Stimulated activated CD8-positive, alpha-beta memory T cell treated with anti-CD3 and anti-CD28 coated beads, Interleukin-4, amount 100 ng/mL, for 4 hours (primary cell): Measurements from ENCODE around the gene SUPT3H.

Experiments
- DNase-seq, 2 donors: peaks; one replicate each; pipeline ENCODE4 v3.0.0-alpha.2; 2020; ENCODE audit warnings: low read depth in 2 of 2, low spot score in 1 of 2

Gene SUPT3H

DNA sequence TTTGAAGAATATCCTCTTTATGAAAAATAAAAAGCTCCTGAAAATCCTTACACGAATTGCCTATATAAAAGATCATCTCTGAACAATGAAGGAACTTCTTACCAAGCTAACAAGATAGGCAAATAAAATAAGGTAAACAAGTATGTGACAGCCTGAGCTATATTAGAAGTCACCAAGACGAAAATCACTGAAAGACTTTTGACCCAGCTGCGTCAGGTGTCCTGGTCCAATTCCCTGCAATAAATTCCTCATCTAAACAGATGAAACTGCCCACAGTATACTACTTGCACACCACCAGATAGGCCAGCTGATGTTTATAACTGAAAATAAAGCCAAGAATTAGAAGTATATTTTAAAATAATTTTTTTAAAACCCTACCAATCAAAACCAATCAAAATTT is 117.0 kb downstream of the SUPT3H start:
- DNase-seq, result no peak

DNA sequence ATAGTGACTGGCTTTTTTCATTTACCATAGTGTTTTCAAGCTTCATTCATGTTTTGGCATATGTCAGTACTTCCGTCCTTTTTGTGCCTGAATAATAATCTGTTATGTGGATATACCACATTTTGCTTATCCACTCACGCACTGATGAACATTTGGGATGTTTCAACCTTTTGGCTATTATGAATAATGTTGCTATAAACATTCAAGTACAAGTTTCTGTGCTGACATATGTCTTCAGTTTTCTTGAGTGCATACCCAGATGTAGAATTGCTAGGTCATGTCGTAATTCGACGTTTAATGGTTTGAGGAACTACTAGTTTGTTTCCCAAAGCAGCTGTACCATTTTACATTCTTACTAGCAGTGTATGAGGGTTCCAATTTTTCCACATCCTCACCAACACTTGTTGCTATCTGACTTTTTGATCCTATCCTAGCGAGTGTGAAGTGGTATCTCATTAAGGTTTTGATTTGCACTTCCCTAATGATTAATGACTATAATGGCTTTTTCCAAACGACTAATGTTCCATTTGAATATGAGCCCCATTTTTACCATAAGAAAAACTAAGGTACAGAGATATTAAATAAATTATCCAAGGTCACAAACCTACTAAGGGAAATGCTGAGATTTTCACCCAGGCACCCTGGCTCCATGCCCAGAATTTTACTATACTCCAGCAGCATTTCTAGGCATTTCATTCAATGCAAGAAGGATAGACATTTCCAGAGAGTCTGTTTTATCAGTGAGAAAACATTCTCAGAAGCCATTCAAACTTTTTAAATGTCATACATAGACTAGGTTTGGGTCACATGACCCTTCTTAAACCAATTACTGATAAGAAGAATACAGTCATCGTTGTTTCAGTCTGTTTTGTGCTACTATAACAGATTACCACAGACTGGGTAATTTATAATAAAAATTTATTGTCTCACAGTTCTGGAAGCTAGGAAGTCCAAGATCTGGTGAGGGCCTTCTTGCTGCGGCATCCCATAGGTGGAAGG is 120.7 kb downstream of the SUPT3H start:
- DNase-seq, result no peak

DNA sequence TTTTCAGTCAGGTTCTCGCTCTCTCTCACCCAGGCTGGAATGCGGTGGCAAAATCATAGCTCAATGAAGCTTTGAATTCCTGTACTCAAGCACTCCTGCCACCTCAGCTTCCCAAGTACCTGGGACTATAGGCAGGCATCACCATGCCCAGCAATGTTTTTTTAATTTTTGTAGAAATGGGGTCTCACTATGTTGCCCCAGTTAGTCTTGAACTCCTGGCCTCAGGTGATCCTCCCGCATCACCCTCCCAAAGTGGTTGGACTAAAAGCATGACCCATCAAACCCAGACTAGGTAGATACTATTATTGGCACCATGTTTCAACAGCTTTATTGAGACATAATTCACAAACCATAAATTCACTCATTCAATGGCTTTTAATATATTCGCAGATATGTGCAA is 122.3 kb downstream of the SUPT3H start:
- no peak for DNase-seq

DNA sequence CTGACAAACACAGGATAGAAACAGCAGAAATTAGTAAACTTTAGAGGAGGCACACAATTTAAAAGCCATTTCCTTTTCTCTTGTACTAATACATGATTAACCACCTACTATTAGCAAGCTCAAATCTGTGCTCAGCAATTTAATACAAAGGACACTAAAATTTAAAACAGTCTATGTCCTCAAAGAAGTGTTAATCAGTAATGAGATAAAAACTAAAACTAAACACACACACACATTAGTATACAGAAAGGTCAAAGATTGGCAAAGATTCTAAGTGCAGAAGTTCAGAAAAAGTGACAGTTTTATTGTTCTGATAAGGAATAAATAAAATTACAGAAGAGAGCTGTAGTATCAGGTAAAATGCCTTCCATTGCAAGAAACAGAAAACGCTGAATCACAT is 123.5 kb downstream of the SUPT3H start:
- no peak for DNase-seq

DNA sequence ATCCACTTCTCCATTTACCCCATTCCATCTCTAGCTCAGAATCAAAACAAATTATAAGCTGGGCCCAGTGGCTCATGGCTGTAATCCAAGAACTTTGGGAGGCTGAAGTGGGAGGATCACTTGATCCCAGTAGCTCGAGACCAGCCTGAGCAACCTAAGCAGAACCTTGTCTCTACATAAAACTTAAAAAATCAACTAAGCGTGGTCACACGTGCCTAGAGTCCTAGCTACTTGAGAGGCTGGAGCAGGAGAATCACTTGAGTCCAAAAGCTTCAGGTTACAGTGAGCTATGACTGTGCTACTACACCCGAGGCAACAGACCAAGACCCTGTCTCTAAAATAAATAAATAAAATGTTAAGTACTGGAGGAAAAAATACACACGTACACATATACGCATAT is 124.3 kb downstream of the SUPT3H start:
- DNase-seq, result no peak

DNA sequence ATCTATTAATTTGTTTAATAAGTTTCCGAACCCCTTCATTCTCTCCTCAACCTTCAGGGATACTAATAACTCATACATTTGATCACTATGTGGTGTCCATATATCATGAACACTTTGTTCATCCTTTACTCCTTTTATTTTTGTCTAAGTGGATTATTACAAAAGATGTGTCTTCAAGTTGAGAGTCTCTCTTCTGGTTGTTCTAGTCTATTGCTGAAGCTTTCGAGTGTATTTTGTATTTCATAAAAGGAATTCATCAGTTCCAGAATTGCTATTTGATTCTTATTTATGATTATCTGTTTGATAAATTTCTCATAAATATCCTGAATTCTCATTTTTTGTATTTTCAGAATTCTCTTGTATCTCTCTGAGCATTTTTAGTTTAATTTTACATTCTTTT is 146.1 kb downstream of the SUPT3H start:
- no peak for DNase-seq

DNA sequence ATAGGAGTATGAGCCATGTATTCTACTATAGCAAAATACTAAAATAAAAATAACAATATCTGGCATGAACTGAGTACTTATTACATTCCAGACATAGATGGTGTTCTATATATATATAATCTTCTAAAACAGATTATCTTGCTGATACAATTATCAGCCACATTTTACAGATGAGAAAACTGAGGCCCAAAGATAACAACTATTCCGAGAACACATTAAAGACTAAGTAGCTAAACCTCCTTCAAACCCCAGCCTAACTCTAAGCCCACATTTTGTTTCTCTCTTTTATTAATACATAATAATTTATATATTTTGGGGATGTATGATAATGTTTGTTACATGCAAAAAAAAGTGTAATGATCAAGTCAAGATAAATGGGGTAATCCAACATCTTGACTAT is 148.3 kb downstream of the SUPT3H start:
- no peak for DNase-seq

DNA sequence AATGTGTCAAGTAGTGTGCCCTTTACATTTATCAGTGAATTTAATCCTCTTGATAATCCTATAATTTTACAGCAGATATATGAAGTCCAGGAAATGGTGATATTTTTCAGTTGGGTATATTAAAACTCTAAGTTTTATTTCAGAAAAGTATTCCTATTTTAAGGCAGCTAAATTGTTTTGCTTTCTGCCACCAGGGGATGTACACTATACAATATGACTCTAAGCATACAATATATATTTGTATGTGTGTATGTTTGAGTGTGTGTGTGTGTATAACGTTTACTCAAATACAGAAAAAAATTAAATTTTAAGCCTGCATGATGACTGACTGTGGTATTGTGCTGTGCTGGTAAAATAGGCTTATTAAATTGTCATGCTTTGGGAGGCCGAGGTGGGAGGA is 151.7 kb downstream of the SUPT3H start:
- no peak for DNase-seq

DNA sequence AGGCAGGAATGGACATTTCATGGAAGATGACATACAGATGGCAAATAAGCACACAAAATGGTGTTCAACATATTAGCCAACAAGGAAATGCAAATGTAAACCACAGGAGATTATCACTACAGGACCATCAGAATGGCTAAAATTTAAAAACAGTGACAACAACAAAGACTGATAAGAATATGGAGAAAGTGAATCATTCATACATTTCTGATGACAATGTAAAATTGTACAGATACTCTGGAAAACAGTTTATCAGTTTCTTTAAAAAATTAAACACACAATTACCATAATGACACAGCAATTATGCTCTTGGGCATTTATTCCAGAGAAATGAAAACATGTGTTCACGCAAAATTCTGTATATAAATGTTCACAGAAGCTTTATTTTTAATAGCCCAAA is 155.4 kb downstream of the SUPT3H start:
- no peak for DNase-seq

DNA sequence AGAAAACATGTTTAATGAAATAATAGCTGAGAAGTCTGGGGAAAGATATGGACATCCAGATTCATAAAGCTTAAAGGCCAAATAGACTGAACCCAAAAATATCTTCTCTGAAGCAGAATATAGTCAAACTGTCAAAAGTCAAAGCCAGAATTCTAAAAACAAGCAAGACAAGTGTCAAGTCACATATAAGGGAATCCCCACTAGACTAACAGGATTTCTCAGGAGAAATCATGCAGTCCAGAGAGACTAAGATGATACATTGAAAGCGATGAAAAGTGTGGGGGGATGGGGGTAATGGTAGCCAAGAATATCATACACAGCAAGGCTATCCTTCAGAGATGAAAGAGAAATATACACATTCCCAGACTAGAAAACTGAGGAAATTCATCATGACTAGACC is 162.0 kb downstream of the SUPT3H start:
- DNase-seq, result no peak

DNA sequence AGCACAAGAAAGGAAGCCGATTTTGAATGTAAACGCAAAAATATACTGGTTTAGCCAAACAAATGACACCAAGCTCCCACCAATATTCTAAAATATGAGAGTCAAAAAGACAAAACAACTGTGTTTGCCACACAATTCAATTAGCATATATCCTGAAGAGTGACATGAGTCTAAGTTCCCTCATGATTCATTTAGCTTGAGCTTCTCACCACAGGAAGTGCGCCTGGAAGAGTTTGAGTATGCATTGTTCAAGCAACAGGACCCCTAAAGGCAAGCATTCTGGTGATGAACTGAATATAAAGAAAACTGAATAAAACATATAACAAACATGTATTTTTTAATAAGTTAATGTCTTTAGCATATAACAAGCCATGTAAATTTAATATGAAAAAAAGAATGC is 164.8 kb downstream of the SUPT3H start:
- no peak for DNase-seq

DNA sequence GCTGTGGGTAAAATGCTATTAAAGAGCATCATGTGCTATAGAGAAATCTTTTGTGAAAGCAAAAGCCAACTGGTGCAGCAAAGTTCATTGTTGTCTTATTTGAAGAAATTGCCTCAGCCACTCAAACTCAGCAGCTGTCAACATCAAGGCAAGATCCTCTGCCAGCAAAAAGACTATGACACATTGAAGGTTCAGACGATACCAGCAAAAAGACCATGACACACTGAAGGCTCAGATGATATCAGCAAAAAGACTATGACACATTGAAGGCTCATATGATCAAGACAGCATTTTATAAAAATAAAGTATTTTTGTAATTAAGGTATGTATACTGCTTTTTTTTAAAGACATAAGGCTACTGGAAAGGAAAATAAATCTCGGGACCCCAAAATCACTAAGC is 168.0 kb downstream of the SUPT3H start:
- DNase-seq, result no peak

DNA sequence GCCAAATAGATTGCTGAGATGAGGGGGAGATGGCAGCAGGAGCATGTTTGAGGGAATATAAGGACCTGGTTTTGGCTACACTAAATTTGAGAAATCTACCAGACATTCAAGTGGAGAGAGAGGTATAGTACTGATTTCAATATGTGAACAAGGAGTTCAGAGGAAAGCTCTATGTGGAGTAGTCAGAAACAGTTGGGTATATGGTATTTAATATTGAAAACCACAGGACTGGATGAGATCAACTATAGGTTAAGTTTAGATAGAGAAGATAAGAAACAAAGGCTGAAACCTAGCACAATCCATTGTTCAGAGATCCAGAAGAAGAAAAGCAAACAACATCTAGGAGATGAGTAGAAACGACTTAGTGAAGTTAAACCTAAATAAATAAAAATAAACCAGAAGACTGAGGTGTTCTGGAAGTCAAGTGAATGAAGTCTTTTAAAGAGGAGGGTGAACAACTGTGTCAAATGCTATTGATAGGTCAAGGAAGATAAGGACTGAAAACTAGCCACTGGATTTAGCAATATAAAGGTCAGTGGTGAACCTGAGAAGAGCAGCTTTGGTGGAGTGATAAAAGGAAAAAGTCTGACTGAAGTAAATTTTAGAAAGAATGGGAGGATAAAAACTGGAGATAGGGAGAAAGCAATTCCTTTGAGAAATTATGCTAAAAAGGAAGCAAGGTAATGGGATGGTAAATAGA is 170.8 kb downstream of the SUPT3H start:
- DNase-seq, result no peak

DNA sequence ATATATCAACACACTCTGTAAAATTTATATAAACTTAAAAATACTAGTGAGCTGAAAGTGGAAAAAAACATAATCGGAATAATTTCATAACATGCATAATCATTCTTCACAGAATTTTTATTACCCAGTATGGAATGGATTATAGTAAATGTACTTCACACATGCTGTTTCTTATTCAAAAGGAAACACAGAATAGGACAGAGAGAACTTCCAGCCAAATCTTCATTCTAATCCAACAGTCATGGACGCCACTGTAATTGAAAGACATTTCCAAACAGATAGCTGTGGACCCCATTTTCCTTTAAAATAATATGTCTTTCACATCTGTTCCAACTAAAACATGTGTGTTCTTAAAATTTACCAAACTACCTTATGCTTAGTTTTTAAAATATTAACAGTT is 176.2 kb downstream of the SUPT3H start:
- DNase-seq, result no peak

DNA sequence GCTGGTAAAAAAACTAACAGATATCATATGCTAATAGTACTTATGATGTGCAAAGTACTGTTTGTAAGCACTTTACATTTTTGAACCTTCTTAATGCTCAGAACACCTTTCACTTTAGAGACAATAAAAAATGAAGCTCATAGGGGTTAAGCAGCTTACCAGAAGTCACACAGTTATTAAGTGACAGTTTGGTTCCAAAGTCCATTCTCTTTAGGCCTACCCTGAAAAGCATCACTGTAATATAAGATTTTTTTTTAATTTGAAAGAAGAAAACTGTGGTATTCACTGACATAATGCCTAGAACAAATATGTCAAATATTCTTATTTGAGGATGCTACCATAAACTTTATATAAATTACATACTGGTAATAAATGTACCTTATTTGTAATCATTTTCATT is 177.2 kb downstream of the SUPT3H start:
- no peak for DNase-seq

DNA sequence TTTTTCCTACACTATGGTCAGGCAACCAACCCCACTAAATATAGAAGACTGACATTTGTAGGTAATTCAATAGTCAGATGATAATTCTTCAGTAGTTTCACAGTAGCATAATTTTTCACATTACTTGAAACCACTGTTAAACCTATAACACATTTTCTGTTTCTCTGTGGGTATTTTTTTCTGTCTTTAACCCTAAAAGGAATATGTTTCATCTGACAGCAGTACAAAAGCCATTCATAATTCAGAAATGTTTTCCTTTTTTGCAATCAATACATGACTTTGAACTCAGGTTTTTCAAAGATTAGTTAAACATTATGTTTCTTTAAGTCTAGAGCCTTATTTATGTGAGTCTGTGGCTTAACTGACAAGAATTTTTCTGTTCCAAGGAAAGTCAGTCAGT is 178.2 kb downstream of the SUPT3H start:
- no peak for DNase-seq

DNA sequence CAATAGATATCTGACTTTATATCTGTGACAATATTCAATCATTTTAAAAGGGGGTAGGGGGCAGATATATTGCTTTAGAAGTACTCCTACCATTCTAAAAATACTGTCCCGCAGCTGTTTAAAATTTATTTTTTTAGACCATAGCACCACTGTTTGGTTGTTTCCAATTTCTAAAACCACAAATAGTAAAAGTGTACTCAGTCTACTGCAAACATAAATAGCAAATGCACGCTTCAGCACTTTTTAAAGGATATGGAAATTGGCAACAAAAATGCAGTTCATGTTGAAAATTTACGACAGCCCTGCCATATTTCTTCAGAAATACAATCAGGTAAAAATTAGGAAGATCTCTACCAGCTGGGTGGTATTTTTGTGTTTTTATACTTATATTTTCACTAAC is 181.6 kb downstream of the SUPT3H start:
- no peak for DNase-seq

DNA sequence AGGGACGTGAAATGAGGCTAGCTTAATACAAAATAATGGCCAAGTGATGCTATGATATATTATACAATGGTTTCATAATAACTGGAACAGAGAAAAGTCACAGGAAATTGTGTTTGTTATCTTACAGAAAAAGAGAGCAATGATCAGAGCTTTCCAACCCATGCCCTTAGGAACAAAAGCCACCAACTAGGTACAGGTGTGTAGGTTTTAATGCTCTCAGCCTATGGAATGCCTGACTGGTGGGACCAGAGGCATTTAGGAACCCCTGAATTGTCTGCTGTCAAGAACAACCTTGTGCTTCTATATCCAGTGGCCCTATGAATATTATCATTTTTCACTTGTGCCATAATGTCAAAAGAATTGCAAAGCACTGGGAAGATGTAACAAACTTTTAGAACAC is 182.6 kb downstream of the SUPT3H start:
- DNase-seq, result no peak

DNA sequence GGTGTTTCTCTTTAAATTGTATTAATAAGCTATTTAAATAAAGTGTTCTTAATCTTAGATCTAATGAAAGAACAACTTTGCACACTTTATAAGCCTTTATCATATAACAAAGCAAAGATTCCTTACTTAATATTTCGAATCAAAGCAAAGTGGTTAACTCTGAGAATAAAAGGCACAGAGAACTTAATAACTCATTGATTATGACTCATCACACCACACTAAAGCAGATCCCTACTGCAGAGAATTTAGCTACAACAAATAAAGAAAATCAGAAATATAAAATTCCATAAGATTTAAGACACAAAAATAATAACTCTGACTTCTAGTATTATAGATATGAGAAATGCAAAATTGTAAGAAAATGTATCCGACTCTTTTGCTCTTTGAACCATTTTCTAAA is 185.2 kb downstream of the SUPT3H start:
- no peak for DNase-seq

DNA sequence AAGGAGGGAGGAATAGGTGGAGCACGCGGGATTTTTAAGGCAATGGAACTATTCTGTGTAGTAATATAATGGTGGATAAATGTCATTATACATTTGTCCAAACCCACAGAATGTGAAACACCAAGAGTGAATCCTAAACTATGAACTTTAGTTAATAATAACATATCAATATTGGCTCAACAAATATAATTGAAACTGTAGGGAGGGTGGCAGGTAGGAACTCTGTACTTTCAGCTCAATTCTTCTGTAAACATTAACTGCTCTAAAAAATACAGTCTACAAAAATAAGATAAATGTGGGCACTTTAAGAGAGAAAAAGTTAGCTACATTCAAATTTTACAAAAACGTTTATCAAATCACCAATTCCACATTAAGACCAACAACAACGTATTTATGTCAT is 186.3 kb downstream of the SUPT3H start:
- DNase-seq, result no peak

DNA sequence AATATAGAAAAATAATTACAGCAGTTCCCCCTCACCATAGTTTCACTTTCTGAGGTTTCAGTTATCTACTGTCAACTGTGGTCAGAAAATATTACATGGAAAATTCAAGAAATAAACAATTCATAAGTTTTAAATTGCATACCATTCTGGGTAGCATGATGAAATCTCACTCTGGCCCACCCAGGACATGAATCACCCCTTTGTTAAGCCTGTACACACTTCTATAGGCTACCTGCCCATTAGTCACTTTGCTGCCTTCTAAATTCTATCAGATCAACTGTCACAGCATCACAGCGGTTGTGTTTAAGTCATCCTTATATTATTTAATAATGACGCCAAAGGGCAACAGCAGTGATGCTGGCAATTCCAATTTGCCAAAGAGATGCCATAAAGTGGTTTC is 189.9 kb downstream of the SUPT3H start:
- no peak for DNase-seq

DNA sequence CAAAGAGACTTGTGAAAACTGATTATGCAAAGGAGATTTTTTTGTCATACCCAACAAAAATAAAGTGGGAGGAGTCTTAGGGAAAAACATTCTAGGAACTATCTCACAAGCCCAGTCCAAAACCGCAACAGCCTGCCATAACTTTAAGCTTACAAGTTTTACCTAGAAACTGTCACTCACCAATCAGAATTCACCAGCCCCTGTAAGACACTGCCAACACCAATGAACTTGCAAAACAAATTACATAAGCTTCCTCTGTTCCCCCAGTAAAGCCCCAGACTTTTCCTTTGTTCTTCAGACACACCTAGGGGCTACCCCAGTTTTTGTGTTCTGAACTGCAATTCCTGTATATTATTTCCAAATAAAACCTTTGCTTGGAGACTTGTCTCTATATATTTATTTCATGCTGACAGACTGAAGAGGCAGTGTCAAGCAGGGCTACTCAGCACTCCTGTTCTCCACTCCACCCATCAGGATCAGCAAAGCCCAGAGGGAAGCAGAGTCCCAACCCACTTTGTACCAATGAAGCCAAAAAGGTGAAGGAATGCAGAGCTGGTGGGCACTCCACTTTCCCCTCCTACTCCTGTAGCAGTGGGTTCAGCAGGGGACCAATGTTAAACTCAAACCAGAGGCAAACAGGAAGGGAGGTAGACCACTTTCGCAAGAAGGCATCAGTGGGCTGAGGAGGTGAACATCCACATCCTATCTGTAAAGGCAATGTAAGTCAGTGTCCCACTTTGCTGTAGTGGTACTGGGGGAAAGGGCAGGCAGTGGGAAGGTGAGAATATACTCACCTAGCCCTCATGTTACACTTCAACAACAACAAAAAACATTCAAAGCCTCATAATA is 192.1 kb downstream of the SUPT3H start:
- no peak for DNase-seq
